ENCODE data around the gene CSMD2.

GRCh38 chr1:33949570-33949969, 215.5 kb downstream of the CSMD2 start:
- no peak for TF ChIP-seq CTCF (IDR thresholded peaks at IDR 0.05 in 2 of 3, conservative IDR thresholded peaks at IDR 0.05 in 1 of 3; ENCODE audit: borderline replicate concordance in 1 of 3, insufficient read depth in 1 of 3, low read depth in 2 of 3, low read length in 2 of 3)
- no peak for TF ChIP-seq TCF7L2 (IDR thresholded peaks at IDR 0.05; ENCODE audit: borderline replicate concordance, extremely low read depth, insufficient read depth, insufficient read length)
- TF ChIP-seq, protein P1, sequence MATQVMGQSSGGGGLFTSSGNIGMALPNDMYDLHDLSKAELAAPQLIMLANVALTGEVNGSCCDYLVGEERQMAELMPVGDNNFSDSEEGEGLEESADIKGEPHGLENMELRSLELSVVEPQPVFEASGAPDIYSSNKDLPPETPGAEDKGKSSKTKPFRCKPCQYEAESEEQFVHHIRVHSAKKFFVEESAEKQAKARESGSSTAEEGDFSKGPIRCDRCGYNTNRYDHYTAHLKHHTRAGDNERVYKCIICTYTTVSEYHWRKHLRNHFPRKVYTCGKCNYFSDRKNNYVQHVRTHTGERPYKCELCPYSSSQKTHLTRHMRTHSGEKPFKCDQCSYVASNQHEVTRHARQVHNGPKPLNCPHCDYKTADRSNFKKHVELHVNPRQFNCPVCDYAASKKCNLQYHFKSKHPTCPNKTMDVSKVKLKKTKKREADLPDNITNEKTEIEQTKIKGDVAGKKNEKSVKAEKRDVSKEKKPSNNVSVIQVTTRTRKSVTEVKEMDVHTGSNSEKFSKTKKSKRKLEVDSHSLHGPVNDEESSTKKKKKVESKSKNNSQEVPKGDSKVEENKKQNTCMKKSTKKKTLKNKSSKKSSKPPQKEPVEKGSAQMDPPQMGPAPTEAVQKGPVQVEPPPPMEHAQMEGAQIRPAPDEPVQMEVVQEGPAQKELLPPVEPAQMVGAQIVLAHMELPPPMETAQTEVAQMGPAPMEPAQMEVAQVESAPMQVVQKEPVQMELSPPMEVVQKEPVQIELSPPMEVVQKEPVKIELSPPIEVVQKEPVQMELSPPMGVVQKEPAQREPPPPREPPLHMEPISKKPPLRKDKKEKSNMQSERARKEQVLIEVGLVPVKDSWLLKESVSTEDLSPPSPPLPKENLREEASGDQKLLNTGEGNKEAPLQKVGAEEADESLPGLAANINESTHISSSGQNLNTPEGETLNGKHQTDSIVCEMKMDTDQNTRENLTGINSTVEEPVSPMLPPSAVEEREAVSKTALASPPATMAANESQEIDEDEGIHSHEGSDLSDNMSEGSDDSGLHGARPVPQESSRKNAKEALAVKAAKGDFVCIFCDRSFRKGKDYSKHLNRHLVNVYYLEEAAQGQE (IDR thresholded peaks at IDR 0.05; ENCODE audit: low read depth): no peak
- no peak for TF ChIP-seq POLR2A (IDR thresholded peaks at IDR 0.05; ENCODE audit: borderline replicate concordance, extremely low read depth, insufficient read depth, insufficient read length)
- TF ChIP-seq FOSL1 (IDR thresholded peaks at IDR 0.05; ENCODE audit: low read depth): no peak
- TF ChIP-seq JUND (IDR thresholded peaks at IDR 0.05): no peak
